DOHH2 (cell line): Measurements from ENCODE around the gene CASP9.
"Not testable (repeated sequence)": the region's sequence is repeated elsewhere in the genome, so short reads cannot be mapped to it uniquely, and the experiment has no call there.

ENCODE experiments used
- H3F3A ChIP-seq: fragments of 200-600 bp; sonication (generic), shearing (Covaris generic); 2 replicates; pipeline ENCODE4 v1.6.0; 2016; ENCODE audit warnings: antibody characterized with exemption, mild to moderate bottlenecking; ENCODE audit not compliant: control insufficient read depth, insufficient read depth
- H3K27ac ChIP-seq: fragments of 200-600 bp; sonication (generic); 2 replicates; pipeline ENCODE4 v1.5.1; 2014; ENCODE audit warnings: low read depth, mild to moderate bottlenecking, low read length, moderate library complexity
- H3K27me3 ChIP-seq: fragments of 200-600 bp; sonication (generic); 2 replicates; pipeline ENCODE4 v1.6.1; 2014; ENCODE audit warnings: mild to moderate bottlenecking, low read length, mixed read lengths; ENCODE audit not compliant: control insufficient read depth
- H3K36me3 ChIP-seq: fragments of 200-600 bp; sonication (generic); 2 replicates; pipeline ENCODE4 v1.6.1; 2014; ENCODE audit warnings: mild to moderate bottlenecking, low read length, moderate library complexity, mixed read lengths; ENCODE audit not compliant: control insufficient read depth
- H3K4me1 ChIP-seq: fragments of 200-600 bp; sonication (generic); 2 replicates; pipeline ENCODE4 v1.6.1; 2014; ENCODE audit warnings: mild to moderate bottlenecking, low read length, mixed read lengths; ENCODE audit not compliant: control insufficient read depth
- H3K4me2 ChIP-seq: fragments of 200-600 bp; sonication (generic); 2 replicates; pipeline ENCODE4 v1.6.0; 2014; ENCODE audit warnings: mild to moderate bottlenecking, low read length, moderate library complexity
- H3K4me3 ChIP-seq: fragments of 200-600 bp; sonication (generic); 2 replicates; pipeline ENCODE4 v1.5.1; 2014; ENCODE audit warnings: mild to moderate bottlenecking, low read length, mixed read lengths
- H3K79me2 ChIP-seq: fragments of 200-600 bp; sonication (generic); 2 replicates; pipeline ENCODE4 v1.6.1; 2014; ENCODE audit warnings: mild to moderate bottlenecking, low read length, mixed read lengths; ENCODE audit not compliant: control insufficient read depth
- H3K9me2 ChIP-seq: fragments of 200-600 bp; sonication (generic); replicated peaks from 2 replicates; pipeline ENCODE4 v1.6.1; 2014; ENCODE audit warnings: mild to moderate bottlenecking, low read length, mixed read lengths; ENCODE audit not compliant: control insufficient read depth
- H3K9me3 ChIP-seq: fragments of 200-600 bp; sonication (generic); 2 replicates; pipeline ENCODE4 v1.6.1; 2014; ENCODE audit warnings: antibody characterized with exemption, low read length, mixed read lengths; ENCODE audit not compliant: control insufficient read depth, insufficient read depth
- H4K20me1 ChIP-seq: fragments of 200-600 bp; sonication (generic); 2 replicates; pipeline ENCODE4 v1.6.0; 2014; ENCODE audit warnings: low read depth, mild to moderate bottlenecking, antibody characterized with exemption, low read length, moderate library complexity; ENCODE audit not compliant: control insufficient read depth, insufficient read depth
- EZH2phosphoT487 ChIP-seq: fragments of 200-600 bp; sonication (generic); IDR thresholded peaks from 2 replicates; pipeline ENCODE4 v1.6.1; 2017; ENCODE audit warnings: borderline replicate concordance, mild to moderate bottlenecking, antibody characterized with exemption, low read length, moderate library complexity, mixed read lengths
- TF ChIP-seq, protein P1 (sequence below): fragments of 200-600 bp; sonication (generic); IDR thresholded peaks from one replicate; pipeline ENCODE4 v1.5.1; 2014; ENCODE audit warnings: antibody characterized with exemption, mild to moderate bottlenecking, low read depth, low read length; ENCODE audit not compliant: poor library complexity, severe bottlenecking

CASP9 gene

DNA sequence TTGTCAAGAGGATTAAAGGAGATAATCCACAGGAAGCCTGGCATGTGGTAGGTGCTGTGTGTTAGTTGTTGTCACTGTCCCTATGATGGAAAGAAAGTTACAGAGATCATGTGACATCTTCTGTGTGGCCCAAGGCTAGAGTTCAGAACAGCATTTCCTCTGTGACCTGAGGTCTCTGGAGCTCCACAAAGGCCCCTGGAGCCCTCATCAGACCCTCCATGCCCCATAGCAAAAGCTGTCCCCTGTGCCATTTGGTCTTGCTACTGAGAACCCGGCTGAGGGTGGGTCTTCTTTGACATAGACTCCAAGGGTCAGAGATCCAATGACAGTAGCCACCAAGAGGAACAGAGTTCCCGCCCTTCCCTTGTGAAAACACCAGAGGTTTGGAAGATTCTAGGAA is 40.0 kb downstream of the CASP9 start:
- no peak for TF ChIP-seq EZH2phosphoT487
- TF ChIP-seq, protein P1, sequence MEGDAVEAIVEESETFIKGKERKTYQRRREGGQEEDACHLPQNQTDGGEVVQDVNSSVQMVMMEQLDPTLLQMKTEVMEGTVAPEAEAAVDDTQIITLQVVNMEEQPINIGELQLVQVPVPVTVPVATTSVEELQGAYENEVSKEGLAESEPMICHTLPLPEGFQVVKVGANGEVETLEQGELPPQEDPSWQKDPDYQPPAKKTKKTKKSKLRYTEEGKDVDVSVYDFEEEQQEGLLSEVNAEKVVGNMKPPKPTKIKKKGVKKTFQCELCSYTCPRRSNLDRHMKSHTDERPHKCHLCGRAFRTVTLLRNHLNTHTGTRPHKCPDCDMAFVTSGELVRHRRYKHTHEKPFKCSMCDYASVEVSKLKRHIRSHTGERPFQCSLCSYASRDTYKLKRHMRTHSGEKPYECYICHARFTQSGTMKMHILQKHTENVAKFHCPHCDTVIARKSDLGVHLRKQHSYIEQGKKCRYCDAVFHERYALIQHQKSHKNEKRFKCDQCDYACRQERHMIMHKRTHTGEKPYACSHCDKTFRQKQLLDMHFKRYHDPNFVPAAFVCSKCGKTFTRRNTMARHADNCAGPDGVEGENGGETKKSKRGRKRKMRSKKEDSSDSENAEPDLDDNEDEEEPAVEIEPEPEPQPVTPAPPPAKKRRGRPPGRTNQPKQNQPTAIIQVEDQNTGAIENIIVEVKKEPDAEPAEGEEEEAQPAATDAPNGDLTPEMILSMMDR = no peak
- H3K4me3 ChIP-seq = no peak overlapping the region

DNA sequence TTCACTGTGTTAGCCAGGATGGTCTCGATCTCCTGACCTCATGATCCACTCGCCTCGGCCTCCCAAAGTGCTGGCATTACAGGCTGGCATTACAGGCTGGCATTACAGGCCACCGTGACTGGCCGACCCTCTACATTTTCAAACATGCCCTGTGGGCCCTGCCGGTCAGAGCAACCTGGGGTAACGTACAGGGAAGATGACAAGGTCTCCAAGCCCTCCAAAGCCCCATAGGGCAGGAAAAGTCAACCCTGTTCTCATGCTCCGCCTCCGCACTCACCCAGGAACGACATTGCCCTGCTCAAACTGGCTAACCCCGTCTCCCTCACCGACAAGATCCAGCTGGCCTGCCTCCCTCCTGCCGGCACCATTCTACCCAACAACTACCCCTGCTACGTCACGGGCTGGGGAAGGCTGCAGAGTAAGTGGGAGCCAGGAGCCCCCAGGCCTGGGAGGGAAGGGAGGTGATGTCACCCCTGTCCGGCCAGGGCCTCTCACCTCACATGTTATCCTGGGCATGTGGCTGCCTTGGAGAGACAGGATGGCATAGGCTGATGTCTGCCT is 41.0 kb downstream of the CASP9 start:
- not testable (repeated sequence) for H3K4me1 ChIP-seq, H3K4me3 ChIP-seq, H3K27me3 ChIP-seq, H3K4me2 ChIP-seq, H3F3A ChIP-seq, H3K27ac ChIP-seq, H4K20me1 ChIP-seq, H3K9me2 ChIP-seq, H3K9me3 ChIP-seq, H3K36me3 ChIP-seq, H3K79me2 ChIP-seq

More for the DNA sequence above, 40.0 kb downstream of the CASP9 start:
- Histone ChIP-seq H4K20me1 (no peaks in the 10 kb centered on the region), H3K36me3 (no peaks in the 10 kb centered on the region), H3F3A (no peaks in the 10 kb centered on the region), H3K4me1 (no peaks in the 10 kb centered on the region), H3K9me3 (no peaks in the 10 kb centered on the region), H3K27me3 (no peaks in the 10 kb centered on the region), H3K27ac (no peak overlapping the region), H3K9me2 (no peaks in the 10 kb centered on the region), H3K79me2 (no peaks in the 10 kb centered on the region), H3K4me2 (no peak overlapping the region)

DNA sequence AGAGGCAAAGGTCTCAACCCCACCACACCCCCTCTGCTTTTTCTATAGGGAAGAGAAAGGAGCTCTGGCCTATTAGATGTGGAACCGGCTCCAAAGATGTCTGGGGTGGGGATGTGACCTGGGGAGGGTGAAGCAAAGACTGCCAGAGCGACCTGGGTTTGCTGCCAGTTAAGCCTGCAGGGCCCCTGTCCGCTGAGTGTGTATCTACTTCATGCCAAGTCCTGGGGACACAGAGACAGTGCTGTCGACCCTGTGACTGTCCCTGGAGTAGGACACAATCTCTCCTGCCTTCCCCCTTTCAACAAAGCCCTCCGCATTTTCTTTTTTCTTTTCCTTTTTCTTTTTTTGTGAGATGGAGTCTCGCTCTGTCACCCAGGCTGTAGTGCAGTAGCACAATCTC is 41.6 kb downstream of the CASP9 start:
- not testable (repeated sequence) for H3K4me1 ChIP-seq, H3K4me3 ChIP-seq, H4K20me1 ChIP-seq, H3K9me2 ChIP-seq, H3K79me2 ChIP-seq, H3K27ac ChIP-seq, H3F3A ChIP-seq, H3K36me3 ChIP-seq, H3K27me3 ChIP-seq, H3K4me2 ChIP-seq, H3K9me3 ChIP-seq

DNA sequence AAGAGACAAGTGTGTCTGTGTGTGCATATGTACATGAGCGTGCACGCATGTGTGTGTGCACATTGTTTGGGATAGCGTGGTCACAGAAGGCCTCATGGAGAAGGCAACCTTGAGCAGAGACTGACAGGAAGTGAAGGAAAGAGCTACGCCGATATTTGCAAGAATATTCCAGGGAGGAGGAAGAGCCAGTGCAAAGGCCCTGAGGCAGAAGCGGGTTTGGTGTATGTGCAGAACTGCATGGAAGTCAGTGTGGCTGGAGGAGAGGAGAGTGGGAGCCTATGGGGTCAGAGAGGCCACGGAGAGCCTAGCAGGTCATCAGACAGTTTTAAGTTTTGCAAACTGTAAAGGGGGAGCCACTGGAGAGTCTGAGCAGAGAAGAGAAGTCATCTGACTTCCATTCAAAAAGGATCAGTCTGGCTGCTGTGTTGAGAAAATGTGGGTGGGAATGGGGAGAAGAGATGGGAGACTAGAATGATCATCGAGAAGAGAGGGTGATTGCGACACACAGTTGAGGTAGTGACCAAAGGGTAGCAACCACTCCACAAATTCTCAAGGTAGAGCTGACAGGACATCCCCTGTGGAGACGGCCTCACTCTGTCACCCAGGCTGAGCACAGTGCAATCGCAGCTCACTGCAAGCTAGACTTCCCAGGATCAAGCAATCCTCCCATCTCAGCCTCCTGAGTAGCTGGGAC is 44.2 kb downstream of the CASP9 start:
- H3K4me2 ChIP-seq = no peak overlapping the region

More for the DNA sequence above, 44.2 kb downstream of the CASP9 start:
- Histone ChIP-seq H3K36me3 (no peaks in the 10 kb centered on the region), H3K79me2 (no peaks in the 10 kb centered on the region), H4K20me1 (no peaks in the 10 kb centered on the region), H3K4me1 (no peaks in the 10 kb centered on the region), H3K9me2 (no peaks in the 10 kb centered on the region), H3K27ac (no peak overlapping the region), H3K27me3 (no peaks in the 10 kb centered on the region), H3K4me3 (no peak overlapping the region), H3F3A (no peaks in the 10 kb centered on the region), H3K9me3 (no peaks in the 10 kb centered on the region)
- TF ChIP-seq, protein P1 = no peak
- no peak for TF ChIP-seq EZH2phosphoT487
